NB4 (cell line): ENCODE measurements around the gene RHOV.

Experiments used
- DNase-seq: peaks from one replicate; pipeline ENCODE4 v3.0.0; 2010; ENCODE audit warnings: low read depth
- H3K4me3 ChIP-seq: one replicate; pipeline ENCODE4 v1.5.1; 2011; ENCODE audit warnings: mild to moderate bottlenecking, low read depth, low read length, moderate library complexity
- CTCF ChIP-seq: IDR thresholded peaks from one replicate; pipeline ENCODE4 v1.5.1; 2012; ENCODE audit warnings: low read depth, low read length
- MAX ChIP-seq: IDR thresholded peaks from 2 replicates; pipeline ENCODE4 v1.6.1; 2011; ENCODE audit warnings: low read depth, low read length
- MYC ChIP-seq: IDR thresholded peaks from 2 replicates; pipeline ENCODE4 v1.6.1; 2011; ENCODE audit warnings: low read depth, low read length
- POLR2A ChIP-seq: IDR thresholded peaks from 2 replicates; pipeline ENCODE4 v1.6.1; 2011; ENCODE audit warnings: mild to moderate bottlenecking; ENCODE audit not compliant: insufficient read length; ENCODE audit errors: extremely low read depth

The RHOV gene

GRCh38 chr15:40879609-40880008 is 5.6 kb upstream of the RHOV start:
- H3K4me3 ChIP-seq = no peak overlapping the region
- TF ChIP-seq MYC (no peak), CTCF (no peak)
- no peak for DNase-seq

- peak; percentile 39 for DNase-seq
- no peak overlapping the region for H3K4me3 ChIP-seq
- no peak for TF ChIP-seq MAX
- no peak for TF ChIP-seq MYC
- TF ChIP-seq POLR2A = no peak
- no peak for TF ChIP-seq CTCF
Measured at GRCh38 chr15:40878785-40879184, 4.8 kb upstream of the RHOV start.

- no peak for DNase-seq
- no peak overlapping the region for H3K4me3 ChIP-seq
- no peak for TF ChIP-seq POLR2A
- TF ChIP-seq MYC = no peak
- no peak for TF ChIP-seq CTCF
- TF ChIP-seq MAX = no peak
Measured at GRCh38 chr15:40877694-40878093, 3.7 kb upstream of the RHOV start.

GRCh38 chr15:40875991-40876730 is 2.1 kb upstream of the RHOV start:
- DNase-seq = no peak

GRCh38 chr15:40872791-40873693 is 992 bp downstream of the RHOV start:
- no peak for TF ChIP-seq CTCF
- no peak for TF ChIP-seq MYC
- no peak for TF ChIP-seq POLR2A
- TF ChIP-seq MAX = no peak
- DNase-seq = no peak

More at GRCh38 chr15:40875991-40876730, 2.1 kb upstream of the RHOV start:
- H3K4me3 ChIP-seq = no peak overlapping the region
- TF ChIP-seq MAX (no peak), MYC (no peak), CTCF (no peak), POLR2A (no peak)

More at GRCh38 chr15:40872791-40873693, 992 bp downstream of the RHOV start:
- H3K4me3 ChIP-seq = no peak overlapping the region
